Hepatocyte (in vitro differentiated cells): ENCODE results near the gene RNF208.

ENCODE experiments used
- EZH2 ChIP-seq: fragments of 200-600 bp; sonication (generic); IDR thresholded peaks from 2 replicates; pipeline ENCODE4 v1.6.1; 2016; ENCODE audit warnings: antibody characterized with exemption, mild to moderate bottlenecking, borderline replicate concordance
- EZH2phosphoT487 ChIP-seq: fragments of 200-600 bp; sonication (generic); IDR thresholded peaks from one replicate; pipeline ENCODE4 v1.6.1; 2018; ENCODE audit warnings: antibody characterized with exemption, mild to moderate bottlenecking, low read depth, moderate library complexity; ENCODE audit not compliant: unreplicated experiment, severe bottlenecking
- TF ChIP-seq, protein P1 (sequence below): fragments of 200-600 bp; sonication (generic); IDR thresholded peaks from 2 replicates; pipeline ENCODE4 v1.5.1; 2016; ENCODE audit warnings: antibody characterized with exemption, mild to moderate bottlenecking; ENCODE audit not compliant: poor library complexity

- TF ChIP-seq, protein P1, sequence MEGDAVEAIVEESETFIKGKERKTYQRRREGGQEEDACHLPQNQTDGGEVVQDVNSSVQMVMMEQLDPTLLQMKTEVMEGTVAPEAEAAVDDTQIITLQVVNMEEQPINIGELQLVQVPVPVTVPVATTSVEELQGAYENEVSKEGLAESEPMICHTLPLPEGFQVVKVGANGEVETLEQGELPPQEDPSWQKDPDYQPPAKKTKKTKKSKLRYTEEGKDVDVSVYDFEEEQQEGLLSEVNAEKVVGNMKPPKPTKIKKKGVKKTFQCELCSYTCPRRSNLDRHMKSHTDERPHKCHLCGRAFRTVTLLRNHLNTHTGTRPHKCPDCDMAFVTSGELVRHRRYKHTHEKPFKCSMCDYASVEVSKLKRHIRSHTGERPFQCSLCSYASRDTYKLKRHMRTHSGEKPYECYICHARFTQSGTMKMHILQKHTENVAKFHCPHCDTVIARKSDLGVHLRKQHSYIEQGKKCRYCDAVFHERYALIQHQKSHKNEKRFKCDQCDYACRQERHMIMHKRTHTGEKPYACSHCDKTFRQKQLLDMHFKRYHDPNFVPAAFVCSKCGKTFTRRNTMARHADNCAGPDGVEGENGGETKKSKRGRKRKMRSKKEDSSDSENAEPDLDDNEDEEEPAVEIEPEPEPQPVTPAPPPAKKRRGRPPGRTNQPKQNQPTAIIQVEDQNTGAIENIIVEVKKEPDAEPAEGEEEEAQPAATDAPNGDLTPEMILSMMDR = no peak
- no peak for TF ChIP-seq EZH2
- no peak for TF ChIP-seq EZH2phosphoT487
Observed at GRCh38 chr9:137191245-137191644, 30.8 kb downstream of the RNF208 start.
